ENCODE results near the gene CDKN2A. TPM values are rescaled to one million over a fixed set of nuclear protein-coding genes. Genes with fewer than 3 reads are reported as not detected.

CDKN2A gene
- total RNA-seq, 4 donors from 2014 or later, result 0.65 to 1.00 TPM; not detected in 2

- in situ Hi-C loops (cut with MboI; ENCODE audit: low sequenced_read_pairs in 4 of 4), result loop anchor here (5.0 to 25.0 kb wide), 5 partner anchors 106 to 231 kb away; partner anchors contain the start of gene MTAP (in 1 of the 4)
- no peak overlapping the region for H3K27ac ChIP-seq
- peaks cover 0 to 29% (median 0%) of the 10 kb centered on the region in 3 donors for H3K27me3 ChIP-seq
- H3K4me1 ChIP-seq, result peaks cover 15 to 20% of the 10 kb centered on the region in 2 donors
- TF ChIP-seq, protein P1, sequence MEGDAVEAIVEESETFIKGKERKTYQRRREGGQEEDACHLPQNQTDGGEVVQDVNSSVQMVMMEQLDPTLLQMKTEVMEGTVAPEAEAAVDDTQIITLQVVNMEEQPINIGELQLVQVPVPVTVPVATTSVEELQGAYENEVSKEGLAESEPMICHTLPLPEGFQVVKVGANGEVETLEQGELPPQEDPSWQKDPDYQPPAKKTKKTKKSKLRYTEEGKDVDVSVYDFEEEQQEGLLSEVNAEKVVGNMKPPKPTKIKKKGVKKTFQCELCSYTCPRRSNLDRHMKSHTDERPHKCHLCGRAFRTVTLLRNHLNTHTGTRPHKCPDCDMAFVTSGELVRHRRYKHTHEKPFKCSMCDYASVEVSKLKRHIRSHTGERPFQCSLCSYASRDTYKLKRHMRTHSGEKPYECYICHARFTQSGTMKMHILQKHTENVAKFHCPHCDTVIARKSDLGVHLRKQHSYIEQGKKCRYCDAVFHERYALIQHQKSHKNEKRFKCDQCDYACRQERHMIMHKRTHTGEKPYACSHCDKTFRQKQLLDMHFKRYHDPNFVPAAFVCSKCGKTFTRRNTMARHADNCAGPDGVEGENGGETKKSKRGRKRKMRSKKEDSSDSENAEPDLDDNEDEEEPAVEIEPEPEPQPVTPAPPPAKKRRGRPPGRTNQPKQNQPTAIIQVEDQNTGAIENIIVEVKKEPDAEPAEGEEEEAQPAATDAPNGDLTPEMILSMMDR (IDR thresholded peaks at IDR 0.05 in 4 of 5, conservative IDR thresholded peaks at IDR 0.05 in 1 of 5), result no peak
- no peak for TF ChIP-seq POLR2A (IDR thresholded peaks at IDR 0.05)
- peaks cover 0 to 8% of the 10 kb centered on the region in 2 donors for H3K36me3 ChIP-seq
- H3K9me3 ChIP-seq, result no peaks in the 10 kb centered on the region
- DNase-seq (no peak), ATAC-seq (no peak)
- intact Hi-C loops (cut with DNase I; ENCODE audit: low total_unique reads), result no loop called here
- no peak overlapping the region for H3K4me3 ChIP-seq
Observed at GRCh38 chr9:22005702-22006606, 11.8 kb upstream of the CDKN2A start.

GRCh38 chr9:22005021-22005701 lies 11.0 kb upstream of the CDKN2A start:
- intact Hi-C loops (cut with DNase I; ENCODE audit: low total_unique reads), result no loop called here
- in situ Hi-C loops (cut with MboI; ENCODE audit: low sequenced_read_pairs in 4 of 4), result loop anchor here (5.0 to 25.0 kb wide), 5 partner anchors 107 to 232 kb away; partner anchors contain the start of gene MTAP (in 1 of the 4)
- ATAC-seq (no peak), DNase-seq (no peak)
- Histone ChIP-seq H3K9me3 (no peaks in the 10 kb centered on the region), H3K4me3 (no peak overlapping the region), H3K36me3 (peaks cover 0 to 8% of the 10 kb centered on the region in 2 donors), H3K27ac (no peak overlapping the region), H3K27me3 (peaks cover 0 to 29% (median 0%) of the 10 kb centered on the region in 3 donors), H3K4me1 (peaks cover 15 to 20% of the 10 kb centered on the region in 2 donors)
- TF ChIP-seq, protein P1 (IDR thresholded peaks at IDR 0.05 in 4 of 5, conservative IDR thresholded peaks at IDR 0.05 in 1 of 5), result no peak

- H3K27ac ChIP-seq, result no peak overlapping the region
- no peak for TF ChIP-seq POLR2A (IDR thresholded peaks at IDR 0.05)
- TF ChIP-seq, protein P1 (IDR thresholded peaks at IDR 0.05 in 4 of 5, conservative IDR thresholded peaks at IDR 0.05 in 1 of 5), result no peak
- H3K27me3 ChIP-seq, result peaks cover 0 to 28% (median 0%) of the 10 kb centered on the region in 3 donors
- H3K36me3 ChIP-seq, result peaks cover 0 to 8% of the 10 kb centered on the region in 2 donors
- intact Hi-C loops (cut with DNase I; ENCODE audit: low total_unique reads) (no loop called here), in situ Hi-C loops (cut with MboI; ENCODE audit: low sequenced_read_pairs in 4 of 4) (loop anchor here (10.0 to 25.0 kb wide), 4 partner anchors 110 to 235 kb away; partner anchors contain the start of gene MTAP (in 1 of the 4))
- DNase-seq (no peak), ATAC-seq (no peak)
- H3K4me3 ChIP-seq, result no peak overlapping the region
- peaks cover 0 to 7% of the 10 kb centered on the region in 2 donors for H3K4me1 ChIP-seq
- H3K9me3 ChIP-seq, result no peaks in the 10 kb centered on the region
Observed at GRCh38 chr9:22002038-22002437, 7.8 kb upstream of the CDKN2A start.

DNA sequence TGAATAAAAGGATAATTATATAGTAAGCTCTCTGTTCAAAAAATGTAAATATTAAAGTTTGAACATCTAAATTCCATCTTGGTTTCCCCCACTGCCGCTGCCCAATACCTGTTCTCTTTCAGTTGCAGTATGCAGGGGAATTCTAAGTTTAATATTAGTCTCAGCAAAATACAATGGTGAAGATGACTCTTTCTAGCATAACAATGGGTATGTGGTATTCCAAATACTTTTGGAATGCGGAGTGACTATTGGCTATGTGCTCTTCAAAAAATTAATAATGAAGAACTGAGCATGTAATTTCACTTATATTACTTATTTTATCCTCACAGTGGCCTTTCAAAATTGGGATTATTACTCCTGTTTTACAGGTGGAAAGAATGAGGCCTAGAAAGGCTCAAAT lies 3.8 kb upstream of the CDKN2A start:
- intact Hi-C loops (cut with DNase I; ENCODE audit: low total_unique reads) (no loop called here), in situ Hi-C loops (cut with MboI; ENCODE audit: low sequenced_read_pairs in 4 of 4) (loop anchor here in 2 of 4 donors (25.0 kb wide), 1 partner anchor 661 kb away; the partner anchor contains the start of gene KLHL9 (in 2 of the 2))

More for the DNA sequence above, 3.8 kb upstream of the CDKN2A start:
- DNase-seq (no peak), ATAC-seq (no peak)
- H3K36me3 ChIP-seq, result no peaks in the 10 kb centered on the region
- H3K4me1 ChIP-seq, result peaks cover 4 to 5% of the 10 kb centered on the region in 2 donors
- TF ChIP-seq, protein P1 (IDR thresholded peaks at IDR 0.05 in 4 of 5, conservative IDR thresholded peaks at IDR 0.05 in 1 of 5), result no peak
- no peak for TF ChIP-seq POLR2A (IDR thresholded peaks at IDR 0.05)
- H3K27ac ChIP-seq, result no peak overlapping the region
- peaks cover 4 to 14% (median 6%) of the 10 kb centered on the region in 3 donors for H3K27me3 ChIP-seq
- no peak overlapping the region for H3K4me3 ChIP-seq
- no peaks in the 10 kb centered on the region for H3K9me3 ChIP-seq

All from gastrocnemius medialis (tissue), 4 donors.